ENCODE data around the gene KLK14. TPM values are rescaled to one million over a fixed set of nuclear protein-coding genes. Genes with fewer than 3 reads are reported as not detected.
A peak's percentile ranks its signal among the peaks of the same experiment; 100 is the strongest.

Gene KLK14
- total RNA-seq, 1 experiment from 2014 or later: 0.30 TPM

GRCh38 chr19:51096473-51097165 lies 13.9 kb upstream of the KLK14 start:
- ChIA-PET POLR2A (interaction anchor here (0.8 to 1.4 kb wide), 2 partner anchors 12 to 75 kb away, joined by 4 to 8 read pairs; no protein-coding TSS in a partner anchor), CTCF (interaction anchor here (0.6 to 2.1 kb wide), 27 partner anchors 12 to 1215 kb away, joined by 3 to 28 read pairs (median 3); no protein-coding TSS in a partner anchor)
- Mint-ChIP-seq H3K9me3 (ENCODE audit: unreplicated experiment) (no peaks in the 10 kb centered on the region), H3K27me3 (ENCODE audit: insufficient read depth, unreplicated experiment) (no peaks in the 10 kb centered on the region), H3K36me3 (ENCODE audit: insufficient read depth, unreplicated experiment) (peaks cover 28% of the 10 kb centered on the region), H3K4me3 (ENCODE audit: unreplicated experiment) (no peak overlapping the region), H3K27ac (ENCODE audit: low read depth, unreplicated experiment) (no peak overlapping the region), H3K4me1 (ENCODE audit: insufficient read depth, unreplicated experiment) (peaks cover 25% of the 10 kb centered on the region)
- BruUV-seq (replicated peaks): TSS peak; percentile 26
- intact Hi-C loops (cut with micrococcal nuclease): loop anchor here (1.0 to 10.0 kb wide), 3 partner anchors 75 to 292 kb away; no protein-coding TSS in a partner anchor
- TF ChIP-seq, protein P1, sequence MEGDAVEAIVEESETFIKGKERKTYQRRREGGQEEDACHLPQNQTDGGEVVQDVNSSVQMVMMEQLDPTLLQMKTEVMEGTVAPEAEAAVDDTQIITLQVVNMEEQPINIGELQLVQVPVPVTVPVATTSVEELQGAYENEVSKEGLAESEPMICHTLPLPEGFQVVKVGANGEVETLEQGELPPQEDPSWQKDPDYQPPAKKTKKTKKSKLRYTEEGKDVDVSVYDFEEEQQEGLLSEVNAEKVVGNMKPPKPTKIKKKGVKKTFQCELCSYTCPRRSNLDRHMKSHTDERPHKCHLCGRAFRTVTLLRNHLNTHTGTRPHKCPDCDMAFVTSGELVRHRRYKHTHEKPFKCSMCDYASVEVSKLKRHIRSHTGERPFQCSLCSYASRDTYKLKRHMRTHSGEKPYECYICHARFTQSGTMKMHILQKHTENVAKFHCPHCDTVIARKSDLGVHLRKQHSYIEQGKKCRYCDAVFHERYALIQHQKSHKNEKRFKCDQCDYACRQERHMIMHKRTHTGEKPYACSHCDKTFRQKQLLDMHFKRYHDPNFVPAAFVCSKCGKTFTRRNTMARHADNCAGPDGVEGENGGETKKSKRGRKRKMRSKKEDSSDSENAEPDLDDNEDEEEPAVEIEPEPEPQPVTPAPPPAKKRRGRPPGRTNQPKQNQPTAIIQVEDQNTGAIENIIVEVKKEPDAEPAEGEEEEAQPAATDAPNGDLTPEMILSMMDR (IDR thresholded peaks at IDR 0.05; ENCODE audit: unreplicated experiment): peak; percentile 27
- peak; percentile 11 for DNase-seq (ENCODE audit: unreplicated experiment)

- Mint-ChIP-seq H3K4me1 (ENCODE audit: insufficient read depth, unreplicated experiment) (peaks cover 23% of the 10 kb centered on the region), H3K9me3 (ENCODE audit: unreplicated experiment) (no peaks in the 10 kb centered on the region), H3K36me3 (ENCODE audit: insufficient read depth, unreplicated experiment) (peaks cover 14% of the 10 kb centered on the region), H3K4me3 (ENCODE audit: unreplicated experiment) (no peak overlapping the region), H3K27me3 (ENCODE audit: insufficient read depth, unreplicated experiment) (no peaks in the 10 kb centered on the region), H3K27ac (ENCODE audit: low read depth, unreplicated experiment) (no peak overlapping the region)
- ChIA-PET CTCF (interaction anchor here (0.6 to 1.8 kb wide), 16 partner anchors 9 to 1026 kb away, joined by 3 to 7 read pairs (median 4); no protein-coding TSS in a partner anchor), POLR2A (interaction anchor here (0.6 to 0.9 kb wide), 2 partner anchors 290 to 586 kb away, joined by 3 to 4 read pairs; no protein-coding TSS in a partner anchor)
- TF ChIP-seq, protein P1 (IDR thresholded peaks at IDR 0.05; ENCODE audit: unreplicated experiment): peak; percentile 69
- BruUV-seq (replicated peaks): no TSS peak
- intact Hi-C loops (cut with micrococcal nuclease): loop anchor here (10.0 kb wide), 1 partner anchor 290 kb away; no protein-coding TSS in a partner anchor
- DNase-seq (ENCODE audit: unreplicated experiment): peak; percentile 19
Measured at GRCh38 chr19:51094696-51095279, 12.1 kb upstream of the KLK14 start.

GRCh38 chr19:51093510-51094345 lies 11.0 kb upstream of the KLK14 start:
- no TSS peak for BruUV-seq (replicated peaks)
- intact Hi-C loops (cut with micrococcal nuclease): loop anchor here (10.0 kb wide), 1 partner anchor 289 kb away; no protein-coding TSS in a partner anchor
- H3K4me1 Mint-ChIP-seq (ENCODE audit: insufficient read depth, unreplicated experiment): peaks cover 18% of the 10 kb centered on the region
- DNase-seq (ENCODE audit: unreplicated experiment): no peak
- CTCF ChIA-PET: interaction anchor here (0.5 to 1.8 kb wide), 7 partner anchors 9 to 1025 kb away, joined by 3 to 7 read pairs (median 4); no protein-coding TSS in a partner anchor
- H3K9me3 Mint-ChIP-seq (ENCODE audit: unreplicated experiment): no peaks in the 10 kb centered on the region
- peaks cover 11% of the 10 kb centered on the region for H3K36me3 Mint-ChIP-seq (ENCODE audit: insufficient read depth, unreplicated experiment)
- no peak overlapping the region for H3K27ac Mint-ChIP-seq (ENCODE audit: low read depth, unreplicated experiment)
- H3K4me3 Mint-ChIP-seq (ENCODE audit: unreplicated experiment): no peak overlapping the region
- TF ChIP-seq, protein P1 (IDR thresholded peaks at IDR 0.05; ENCODE audit: unreplicated experiment): no peak
- POLR2A ChIA-PET: no interaction called here
- H3K27me3 Mint-ChIP-seq (ENCODE audit: insufficient read depth, unreplicated experiment): no peaks in the 10 kb centered on the region
